NCI-H748 treated with DMSO at 0.1 percent for 48 hours (cell line): ENCODE measurements around the gene CEPT1.

ENCODE experiments used
- DNase-seq: peaks from one replicate; lab custom pipeline; 2025; lab: John Stamatoyannopoulos, UW

CEPT1 gene

DNA sequence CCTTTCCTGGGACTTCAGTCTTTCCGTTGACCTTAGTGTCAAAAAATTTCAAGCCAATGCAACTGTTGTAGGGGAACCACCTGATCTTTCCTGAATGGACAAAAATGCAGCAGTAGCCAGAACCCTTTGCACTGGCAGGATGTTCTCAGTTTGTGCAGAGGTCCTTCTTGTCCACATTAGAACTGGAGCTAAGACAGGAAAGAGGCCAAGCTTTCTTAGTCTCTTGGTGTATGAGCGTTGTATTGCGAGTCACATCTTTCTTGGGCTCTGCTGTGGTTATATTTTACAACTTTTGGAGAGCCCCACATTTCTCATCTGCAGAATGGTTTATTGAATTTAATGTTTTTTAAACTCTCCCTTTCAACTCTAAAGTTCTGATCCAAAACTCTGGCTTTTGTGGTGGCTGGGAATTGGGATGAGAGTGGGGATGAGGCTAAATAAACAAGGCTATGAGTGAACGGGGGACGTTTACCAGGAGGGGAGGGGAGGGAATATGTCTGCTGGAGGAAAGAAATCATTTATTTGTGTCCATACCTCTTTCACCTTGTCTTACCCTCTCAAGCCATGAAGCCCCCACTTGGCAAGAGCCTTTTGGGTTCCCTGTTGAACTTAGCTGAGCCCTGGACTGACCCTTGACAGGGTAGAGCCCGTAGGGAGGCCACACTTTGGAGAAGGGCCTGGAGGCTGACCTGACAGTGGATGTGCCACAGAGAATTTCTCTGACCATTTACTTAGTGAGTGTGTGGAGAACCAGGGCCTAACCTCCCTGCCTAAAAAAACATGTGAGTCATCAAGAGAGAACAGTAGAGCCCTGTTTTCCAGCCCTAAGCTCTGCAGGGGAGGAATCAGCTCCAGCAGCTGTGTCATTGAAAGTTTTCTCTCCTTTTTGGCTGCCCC is 88.1 kb downstream of the CEPT1 start:
- no peak for DNase-seq

DNA sequence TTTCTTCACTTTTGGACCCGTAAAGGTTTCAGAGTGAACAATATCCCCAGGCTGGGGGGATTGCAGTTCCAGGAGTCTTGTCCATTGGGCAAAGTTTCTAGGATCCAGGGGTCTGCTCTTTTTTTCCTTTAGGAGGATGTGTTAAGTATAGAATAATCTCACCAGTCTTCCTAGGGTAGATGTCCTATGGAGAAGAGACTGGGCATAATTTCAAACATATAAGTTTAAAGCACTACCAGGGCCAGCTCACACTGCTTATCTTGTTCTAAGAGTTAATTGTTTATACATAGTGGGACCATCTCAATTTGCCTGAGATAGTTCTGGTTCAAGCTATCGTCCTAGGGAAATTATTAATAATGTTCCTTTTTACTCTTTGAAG is 88.7 kb downstream of the CEPT1 start:
- no peak for DNase-seq

GRCh38 chr1:111232134-111232533 is 92.1 kb downstream of the CEPT1 start:
- DNase-seq: no peak

DNA sequence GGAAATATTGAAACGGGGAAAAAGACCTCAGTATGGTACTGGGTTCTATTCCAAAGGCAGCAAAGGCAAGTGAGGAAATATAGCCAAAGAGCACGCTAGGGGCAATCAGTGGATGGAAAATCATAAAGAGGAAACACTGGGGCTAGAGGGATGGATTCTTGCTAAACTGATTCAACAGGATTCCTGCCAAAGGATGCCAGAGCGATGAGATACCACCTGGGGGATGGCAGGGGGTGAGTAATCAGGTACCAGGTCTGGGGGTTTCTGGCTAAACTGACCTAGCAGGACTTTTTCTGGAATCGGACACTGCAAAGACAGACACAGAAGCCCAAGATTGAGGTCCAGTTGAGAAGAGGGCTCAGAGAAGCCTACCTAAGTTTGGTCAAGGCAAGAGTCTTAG is 94.2 kb downstream of the CEPT1 start:
- DNase-seq: no peak
